Activated B cell treated with CpG ODN at 0.5 μM for 24 hours (primary cell): ENCODE results near the gene CFAP20DC. TPM values are rescaled to one million over a fixed set of nuclear protein-coding genes. Genes with fewer than 3 reads are reported as not detected.
A peak's percentile ranks its signal among the peaks of the same experiment; 100 is the strongest.

Source experiments
- ATAC-seq: fragments of 200-7000 bp; cut with Tn5 transposase; one replicate; pipeline ENCODE4 v1.10.0; 2021; ENCODE audit warnings: low read depth, mild to moderate bottlenecking, moderate library complexity
- CTCF ChIA-PET: fragments of 350-600 bp; sonication (Branson Sonifier 250); formaldehyde crosslinking; loops from one replicate; lab custom pipeline; 2021; ENCODE audit warnings: antibody characterized with exemption; lab: Charles Lee
- POLR2A ChIA-PET: fragments of 350-600 bp; sonication (Branson Sonifier 250); formaldehyde crosslinking; loops from one replicate; lab custom pipeline; 2021; ENCODE audit warnings: antibody characterized with exemption; lab: Charles Lee
- DNase-seq: peaks from one replicate; pipeline ENCODE4 v3.0.0; 2022
- H3K27ac Mint-ChIP-seq: one replicate; pipeline ENCODE4 v1.8.0; 2020; ENCODE audit warnings: mixed read lengths
- H3K27me3 Mint-ChIP-seq: one replicate; pipeline ENCODE4 v1.8.0; 2021; ENCODE audit warnings: mixed read lengths
- H3K36me3 Mint-ChIP-seq: one replicate; pipeline ENCODE4 v1.8.0; 2021; ENCODE audit warnings: low read depth, mixed read lengths
- H3K4me1 Mint-ChIP-seq: one replicate; pipeline ENCODE4 v1.8.0; 2021; ENCODE audit warnings: mixed read lengths
- H3K4me3 Mint-ChIP-seq: one replicate; pipeline ENCODE4 v1.8.0; 2020; ENCODE audit warnings: mild to moderate bottlenecking, mixed read lengths
- H3K9me3 Mint-ChIP-seq: one replicate; pipeline ENCODE4 v1.8.0; 2020; ENCODE audit warnings: mixed read lengths
- intact Hi-C: fragments of 100-400 bp; cut with micrococcal nuclease; formaldehyde crosslinking; loops from one replicate; pipeline ENCODE4 v1.15.1; 2024
- total RNA-seq: library from RNA; stranded (reverse); gene quantifications from 2 replicates; pipeline ENCODE4 v1.2.3, GENCODE V29; 2022
- TF ChIP-seq, protein P1 (sequence below): fragments of 200-600 bp; IDR thresholded peaks from one replicate; pipeline ENCODE4 v1.8.0; 2022; ENCODE audit warnings: antibody characterized with exemption, mild to moderate bottlenecking

CFAP20DC gene
- total RNA-seq, 1 donor from 2014 or later = 1.6 TPM

DNA sequence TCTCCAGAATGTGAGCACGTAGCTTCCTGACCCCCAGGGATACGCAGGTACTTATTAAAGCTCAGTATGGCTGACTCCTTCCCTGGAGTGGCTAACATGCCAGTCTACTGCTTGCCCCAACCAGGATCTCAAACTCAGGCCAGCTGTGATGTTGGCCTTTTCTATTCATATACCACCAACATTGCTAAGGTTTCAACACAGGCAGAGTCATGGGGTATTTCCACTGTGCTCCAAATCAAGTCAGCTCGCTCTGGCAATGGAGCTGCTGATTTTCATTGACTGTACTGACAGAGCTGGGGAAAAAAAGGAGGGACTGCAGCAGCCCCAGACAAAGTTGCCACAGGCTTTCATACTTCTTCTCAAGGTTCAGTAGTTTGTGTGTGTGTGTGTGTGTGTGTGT is 87.0 kb downstream of the CFAP20DC start:
- POLR2A ChIA-PET = no interaction called here
- no peak for ATAC-seq
- H3K27ac Mint-ChIP-seq = no peak overlapping the region
- DNase-seq = no peak
- H3K4me1 Mint-ChIP-seq = peaks cover 2% of the 10 kb centered on the region
- intact Hi-C loops = no loop called here
- CTCF ChIA-PET = no interaction called here
- peaks cover 1% of the 10 kb centered on the region for H3K9me3 Mint-ChIP-seq
- no peak overlapping the region for H3K4me3 Mint-ChIP-seq
- no peaks in the 10 kb centered on the region for H3K27me3 Mint-ChIP-seq
- H3K36me3 Mint-ChIP-seq = no peaks in the 10 kb centered on the region
- TF ChIP-seq, protein P1, sequence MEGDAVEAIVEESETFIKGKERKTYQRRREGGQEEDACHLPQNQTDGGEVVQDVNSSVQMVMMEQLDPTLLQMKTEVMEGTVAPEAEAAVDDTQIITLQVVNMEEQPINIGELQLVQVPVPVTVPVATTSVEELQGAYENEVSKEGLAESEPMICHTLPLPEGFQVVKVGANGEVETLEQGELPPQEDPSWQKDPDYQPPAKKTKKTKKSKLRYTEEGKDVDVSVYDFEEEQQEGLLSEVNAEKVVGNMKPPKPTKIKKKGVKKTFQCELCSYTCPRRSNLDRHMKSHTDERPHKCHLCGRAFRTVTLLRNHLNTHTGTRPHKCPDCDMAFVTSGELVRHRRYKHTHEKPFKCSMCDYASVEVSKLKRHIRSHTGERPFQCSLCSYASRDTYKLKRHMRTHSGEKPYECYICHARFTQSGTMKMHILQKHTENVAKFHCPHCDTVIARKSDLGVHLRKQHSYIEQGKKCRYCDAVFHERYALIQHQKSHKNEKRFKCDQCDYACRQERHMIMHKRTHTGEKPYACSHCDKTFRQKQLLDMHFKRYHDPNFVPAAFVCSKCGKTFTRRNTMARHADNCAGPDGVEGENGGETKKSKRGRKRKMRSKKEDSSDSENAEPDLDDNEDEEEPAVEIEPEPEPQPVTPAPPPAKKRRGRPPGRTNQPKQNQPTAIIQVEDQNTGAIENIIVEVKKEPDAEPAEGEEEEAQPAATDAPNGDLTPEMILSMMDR = no peak

DNA sequence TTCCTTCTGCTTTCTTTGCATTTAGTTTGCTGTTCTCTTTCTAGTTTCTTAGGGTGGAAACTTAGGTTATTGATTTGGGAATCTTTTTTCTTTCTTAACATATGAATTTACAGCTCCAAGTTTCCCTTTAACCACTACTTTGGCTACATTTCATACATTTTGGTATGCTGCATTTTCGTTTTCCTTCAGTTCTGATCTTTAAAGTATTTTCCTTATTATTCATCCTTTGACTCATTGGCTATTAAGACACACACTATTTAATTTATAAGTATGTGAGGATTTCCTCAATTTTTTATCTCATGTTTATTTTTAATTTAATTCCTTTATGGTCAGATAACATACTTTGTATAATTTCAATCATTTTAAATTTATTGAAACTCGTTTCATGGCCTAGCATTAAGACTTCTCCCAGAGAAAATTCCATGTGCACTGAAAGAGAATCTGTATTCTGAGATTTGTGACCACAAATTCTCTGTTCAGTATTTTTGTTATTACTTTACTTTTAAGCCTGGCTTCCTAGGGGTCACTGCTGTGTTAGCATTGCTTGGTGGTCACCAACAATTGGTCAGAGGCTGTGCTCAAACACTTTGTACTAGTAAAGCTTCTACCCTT is 87.7 kb downstream of the CFAP20DC start:
- Mint-ChIP-seq H3K4me1 (peaks cover 2% of the 10 kb centered on the region), H3K36me3 (no peaks in the 10 kb centered on the region), H3K4me3 (no peak overlapping the region), H3K9me3 (no peaks in the 10 kb centered on the region), H3K27ac (no peak overlapping the region), H3K27me3 (no peaks in the 10 kb centered on the region)
- TF ChIP-seq, protein P1 = no peak
- POLR2A ChIA-PET = no interaction called here
- no peak for DNase-seq
- intact Hi-C loops = no loop called here
- CTCF ChIA-PET = no interaction called here
- no peak for ATAC-seq

DNA sequence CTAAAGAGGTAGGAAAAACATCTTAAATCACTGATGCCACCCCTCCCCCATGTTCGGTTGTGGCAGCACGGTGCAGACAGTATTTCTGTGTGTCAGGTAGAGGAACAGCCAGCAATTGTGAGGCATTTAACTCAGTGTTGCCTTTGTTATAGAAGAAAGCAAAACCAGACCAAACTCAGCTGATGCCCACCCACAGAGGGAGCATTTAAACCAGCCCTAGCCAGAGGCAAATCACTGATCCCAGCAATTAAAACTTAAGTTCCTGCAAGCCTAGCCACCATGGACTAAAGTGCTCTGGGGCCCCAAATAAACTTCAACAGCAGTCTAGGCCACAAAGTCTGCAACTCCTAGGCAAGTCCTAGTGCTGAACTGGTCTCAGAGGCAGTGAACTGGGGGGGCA is 94.5 kb downstream of the CFAP20DC start:
- Mint-ChIP-seq H3K36me3 (peaks cover 3% of the 10 kb centered on the region), H3K4me3 (no peak overlapping the region), H3K9me3 (no peaks in the 10 kb centered on the region), H3K4me1 (peaks cover 31% of the 10 kb centered on the region), H3K27ac (no peak overlapping the region), H3K27me3 (no peaks in the 10 kb centered on the region)
- DNase-seq (no peak), ATAC-seq (no peak)
- ChIA-PET CTCF (no interaction called here), POLR2A (no interaction called here)
- TF ChIP-seq, protein P1 = no peak
- intact Hi-C loops = loop anchor here (10.0 kb wide), 1 partner anchor 61 kb away; no protein-coding TSS in a partner anchor

DNA sequence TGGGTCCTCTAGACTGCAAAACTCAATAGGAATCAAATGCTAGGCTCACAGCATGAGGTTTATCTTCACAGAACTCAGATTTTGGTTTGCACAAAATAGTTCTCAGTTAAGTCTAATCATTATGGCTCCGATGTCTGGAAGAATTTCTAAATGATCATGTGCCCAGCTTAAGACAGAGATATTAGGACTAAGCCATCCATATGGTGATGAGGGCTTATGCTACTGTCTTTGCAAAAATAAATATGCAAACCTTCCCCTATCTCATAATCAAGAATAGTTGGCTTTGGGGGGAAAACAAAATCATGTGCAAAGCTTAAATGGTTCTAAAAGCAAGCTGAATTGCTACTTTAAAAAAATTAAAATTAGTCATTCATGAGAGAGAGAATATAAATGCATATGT is 96.5 kb downstream of the CFAP20DC start:
- DNase-seq = no peak
- TF ChIP-seq, protein P1 = no peak
- H3K27me3 Mint-ChIP-seq = no peaks in the 10 kb centered on the region
- peaks cover 39% of the 10 kb centered on the region for H3K4me1 Mint-ChIP-seq
- H3K27ac Mint-ChIP-seq = peak overlapping the region; percentile 71
- ATAC-seq = no peak
- no peak overlapping the region for H3K4me3 Mint-ChIP-seq
- CTCF ChIA-PET = no interaction called here
- peaks cover 4% of the 10 kb centered on the region for H3K9me3 Mint-ChIP-seq
- intact Hi-C loops = loop anchor here (10.0 kb wide), 1 partner anchor 58 kb away; no protein-coding TSS in a partner anchor
- POLR2A ChIA-PET = interaction anchor here (1.6 kb wide), 1 partner anchor 129 kb away, joined by 3 read pairs; no protein-coding TSS in a partner anchor
- H3K36me3 Mint-ChIP-seq = peaks cover 3% of the 10 kb centered on the region

DNA sequence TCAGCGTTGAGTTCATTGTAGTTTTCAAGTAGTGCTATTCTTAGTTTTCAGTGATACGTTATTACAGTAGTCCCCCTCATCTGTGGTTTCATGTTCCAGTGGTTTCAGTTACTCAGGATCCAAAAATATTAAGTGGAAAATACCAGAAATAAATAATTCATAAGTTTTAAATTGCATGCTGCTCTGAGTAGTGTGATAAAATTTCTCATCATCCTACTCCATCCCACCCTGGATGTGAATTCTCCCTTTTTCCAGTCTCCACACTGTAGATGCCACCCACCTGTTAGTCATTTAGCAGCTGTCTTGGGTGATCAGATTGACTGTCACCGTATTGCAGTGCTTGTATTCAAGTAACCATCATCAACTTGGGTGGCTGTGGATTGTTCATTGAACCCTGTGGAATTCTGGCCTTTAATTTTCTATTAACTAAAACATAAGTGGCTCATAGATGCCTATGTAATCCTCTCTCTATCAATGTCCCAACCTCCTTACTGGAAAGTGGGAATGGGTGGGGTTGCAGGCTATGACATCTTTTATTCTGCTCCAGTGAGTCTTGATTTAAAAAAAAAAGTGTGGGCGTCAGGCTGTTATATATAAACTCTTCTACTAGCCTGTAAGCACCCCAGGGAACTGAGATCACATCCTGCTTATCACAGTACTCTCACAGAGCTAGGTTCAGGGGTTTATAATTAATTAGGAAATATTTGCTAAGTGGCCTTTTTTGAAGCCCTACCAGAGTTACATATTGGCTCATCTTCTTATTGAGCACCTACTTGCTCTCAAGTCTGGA is 97.5 kb downstream of the CFAP20DC start:
- peak overlapping the region; percentile 20 for H3K4me3 Mint-ChIP-seq
- peaks cover 48% of the 10 kb centered on the region for H3K4me1 Mint-ChIP-seq
- intact Hi-C loops = loop anchor here (10.0 kb wide), 1 partner anchor 58 kb away; no protein-coding TSS in a partner anchor
- ATAC-seq (peak; percentile 80), DNase-seq (no peak)
- ChIA-PET CTCF (no interaction called here), POLR2A (interaction anchor here (1.6 kb wide), 1 partner anchor 128 kb away, joined by 3 read pairs; no protein-coding TSS in a partner anchor)
- peaks cover 4% of the 10 kb centered on the region for H3K9me3 Mint-ChIP-seq
- peaks cover 3% of the 10 kb centered on the region for H3K36me3 Mint-ChIP-seq
- TF ChIP-seq, protein P1 = no peak
- H3K27me3 Mint-ChIP-seq = no peaks in the 10 kb centered on the region
- H3K27ac Mint-ChIP-seq = peak overlapping the region; percentile 71
